ENCODE data around the gene GPSM1.

GPSM1 gene

GRCh38 chr9:136305804-136306203 lies 21.5 kb upstream of the GPSM1 start:
- no peak for DNase-seq

GRCh38 chr9:136306211-136307208 lies 20.8 kb upstream of the GPSM1 start:
- DNase-seq = no peak

GRCh38 chr9:136307215-136307750 lies 20.1 kb upstream of the GPSM1 start:
- DNase-seq = no peak

DNA sequence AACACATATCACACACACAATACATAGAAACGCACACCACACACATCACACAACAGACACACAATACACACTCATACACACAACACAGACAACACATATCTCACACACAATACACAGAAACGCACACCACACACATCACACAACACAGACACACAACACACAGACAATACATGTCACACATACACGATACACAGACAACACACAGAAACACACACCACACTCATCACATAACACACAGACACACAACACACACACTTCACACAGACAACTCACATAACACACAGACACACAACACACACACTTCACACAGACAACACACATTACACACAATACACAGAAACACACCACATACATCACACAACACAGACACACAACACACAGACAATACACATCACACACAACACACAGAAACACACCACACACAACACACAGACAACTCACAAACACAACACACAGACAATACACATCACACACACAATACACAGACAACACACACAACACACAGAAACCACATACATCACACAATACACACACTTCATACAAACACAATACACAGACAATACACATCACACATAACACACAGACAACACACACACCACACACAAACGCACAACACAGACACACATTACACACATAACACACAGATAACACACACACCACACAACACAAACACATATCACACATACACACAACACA lies 19.2 kb upstream of the GPSM1 start:
- no peak for DNase-seq

GRCh38 chr9:136308702-136309053 lies 18.7 kb upstream of the GPSM1 start:
- DNase-seq = no peak

DNA sequence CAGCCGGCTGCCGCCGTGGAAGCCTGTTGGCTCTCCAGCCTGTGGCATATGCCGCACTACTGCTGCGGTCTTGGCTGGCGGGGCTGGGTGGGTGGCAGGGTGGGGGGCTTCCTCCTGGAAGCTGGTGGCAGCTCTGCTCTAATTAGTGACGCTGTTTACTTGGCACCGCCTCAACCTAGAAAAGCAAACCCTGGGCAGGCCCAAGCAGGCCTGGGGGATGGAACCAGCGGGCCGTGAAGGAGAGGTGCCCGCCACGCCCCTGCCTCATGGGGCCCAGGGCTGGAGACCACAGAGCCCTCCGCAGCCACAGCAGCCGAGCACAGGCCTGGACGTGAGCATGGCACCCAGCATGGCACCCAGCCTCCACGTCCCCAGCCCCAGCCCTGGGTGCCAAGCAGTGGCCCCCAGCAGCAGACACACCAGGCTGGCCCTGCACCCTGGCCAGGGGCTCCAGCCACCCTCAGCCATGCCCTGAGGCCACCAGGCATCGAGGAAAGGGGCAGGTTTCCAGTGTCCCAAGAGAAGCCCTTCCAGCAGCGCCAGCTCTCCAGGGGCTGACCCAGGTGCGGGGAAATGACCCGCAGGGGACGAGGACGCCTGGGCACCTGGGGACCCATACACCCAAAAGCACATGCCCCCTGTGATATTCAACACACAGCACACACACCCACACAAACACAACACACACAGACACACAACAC lies 18.1 kb upstream of the GPSM1 start:
- peak in 1 of 2 donors; percentile 27 for DNase-seq

GRCh38 chr9:136309806-136310220 lies 17.5 kb upstream of the GPSM1 start:
- DNase-seq = no peak

DNA sequence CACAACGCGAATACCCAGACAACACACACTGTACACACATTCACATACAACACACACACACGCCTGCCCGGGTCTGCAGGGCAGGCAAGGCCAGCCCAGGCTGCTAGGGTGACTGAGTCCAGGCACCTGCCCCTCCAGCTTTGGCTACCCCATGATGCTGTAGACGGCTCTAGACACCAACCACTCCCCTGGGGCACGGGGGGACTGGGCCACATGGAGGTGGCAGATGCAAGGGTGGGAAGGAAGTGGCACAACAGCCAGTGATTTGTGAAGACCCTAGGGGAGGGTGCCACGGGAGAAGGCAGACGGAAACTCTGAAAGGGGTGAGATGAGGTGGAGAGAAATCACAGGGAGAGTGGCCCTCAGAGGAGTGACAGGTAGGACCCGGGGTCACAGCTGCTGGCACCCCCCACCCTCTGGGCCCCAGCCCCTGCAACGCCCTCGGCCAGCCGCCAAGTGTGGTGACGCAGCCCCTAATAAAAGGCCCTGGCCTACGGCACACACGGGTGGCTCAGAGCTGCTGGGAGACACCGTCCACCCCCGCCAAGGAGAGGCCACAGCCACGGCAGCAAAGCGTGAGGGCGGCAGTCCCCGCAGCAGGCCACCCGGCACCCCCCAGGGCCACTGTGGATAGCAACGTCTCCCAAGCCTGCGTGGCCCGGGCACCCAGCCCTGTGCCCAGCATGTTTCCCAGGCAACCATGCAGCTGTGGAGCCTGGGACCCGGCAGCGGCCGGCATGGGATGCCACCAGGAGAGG lies 16.9 kb upstream of the GPSM1 start:
- no peak for DNase-seq

- DNase-seq = no peak
Observed at GRCh38 chr9:136311051-136312008, 16.0 kb upstream of the GPSM1 start.

GRCh38 chr9:136312009-136312375 lies 15.3 kb upstream of the GPSM1 start:
- DNase-seq = no peak

- peak; percentile 42 to 45 for DNase-seq
Observed at GRCh38 chr9:136312436-136312835, 14.9 kb upstream of the GPSM1 start.

GRCh38 chr9:136313111-136314055 lies 14.0 kb upstream of the GPSM1 start:
- no peak for DNase-seq

DNA sequence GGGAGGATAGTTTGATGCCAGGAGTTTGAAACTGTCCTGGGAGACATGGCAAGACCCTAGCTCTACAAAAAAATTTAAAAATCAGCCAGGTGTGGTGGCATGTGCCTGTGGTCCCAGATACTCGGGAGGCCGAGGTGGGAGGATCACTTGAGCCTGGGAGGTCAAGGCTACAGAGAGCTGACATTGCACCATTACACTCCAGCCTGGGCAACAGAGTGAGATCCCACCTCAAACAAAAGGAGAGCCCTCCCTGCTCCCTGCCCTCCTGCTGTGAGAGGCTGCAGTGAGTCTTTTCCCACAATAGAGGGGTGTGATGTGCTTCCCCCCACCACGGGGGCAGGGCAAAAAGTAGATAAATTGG lies 13.3 kb upstream of the GPSM1 start:
- DNase-seq = no peak

DNA sequence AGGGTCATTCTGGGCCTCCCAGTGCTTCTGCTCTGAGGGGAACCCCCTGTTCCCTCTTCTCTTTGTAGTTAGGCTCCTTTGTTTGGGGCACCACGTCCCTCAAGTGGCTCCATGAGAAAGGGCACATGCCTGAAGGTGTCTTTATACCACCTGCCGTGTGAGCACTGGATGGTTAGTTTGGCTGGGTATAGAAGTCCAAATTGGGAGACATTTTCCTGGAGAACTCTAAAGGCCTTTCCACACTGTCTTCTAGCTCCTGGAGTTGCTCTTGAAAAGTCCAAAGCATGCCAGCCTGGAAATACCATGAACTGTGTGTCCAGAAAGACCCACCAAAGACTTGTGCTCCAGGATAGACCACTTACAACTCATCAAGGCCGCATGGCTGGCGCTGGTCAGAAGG lies 12.4 kb upstream of the GPSM1 start:
- DNase-seq = no peak

DNA sequence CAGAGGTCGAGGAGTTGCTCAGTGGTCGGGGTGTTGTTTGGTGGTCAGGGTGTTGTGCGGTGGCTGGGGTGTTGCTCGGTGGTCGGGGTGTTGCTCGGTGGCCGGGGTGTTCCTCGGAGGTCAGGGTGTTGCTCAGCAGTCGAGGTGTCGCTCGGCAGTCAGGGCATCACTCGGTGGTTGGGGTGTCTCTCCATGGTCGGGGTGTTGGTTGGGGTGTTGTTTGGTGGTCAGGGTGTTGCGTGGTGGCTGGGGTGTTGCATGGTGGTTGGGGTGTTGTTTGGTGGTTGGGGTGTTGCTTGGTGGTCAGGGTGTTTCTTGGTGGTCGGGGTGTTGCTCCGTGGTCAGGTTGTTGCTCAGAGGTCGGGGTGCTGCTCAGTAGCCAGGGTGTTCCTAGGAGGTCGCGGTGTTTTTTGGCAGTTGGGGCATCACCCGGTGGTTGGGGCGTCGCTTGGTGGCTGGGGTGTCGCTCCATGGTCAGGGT lies 11.0 kb upstream of the GPSM1 start:
- peak; percentile 65 to 67 for DNase-seq

GRCh38 chr9:136316896-136317676 lies 10.3 kb upstream of the GPSM1 start:
- DNase-seq = no peak

- no peak for DNase-seq
Observed at GRCh38 chr9:136317695-136318094, 9.6 kb upstream of the GPSM1 start.

DNA sequence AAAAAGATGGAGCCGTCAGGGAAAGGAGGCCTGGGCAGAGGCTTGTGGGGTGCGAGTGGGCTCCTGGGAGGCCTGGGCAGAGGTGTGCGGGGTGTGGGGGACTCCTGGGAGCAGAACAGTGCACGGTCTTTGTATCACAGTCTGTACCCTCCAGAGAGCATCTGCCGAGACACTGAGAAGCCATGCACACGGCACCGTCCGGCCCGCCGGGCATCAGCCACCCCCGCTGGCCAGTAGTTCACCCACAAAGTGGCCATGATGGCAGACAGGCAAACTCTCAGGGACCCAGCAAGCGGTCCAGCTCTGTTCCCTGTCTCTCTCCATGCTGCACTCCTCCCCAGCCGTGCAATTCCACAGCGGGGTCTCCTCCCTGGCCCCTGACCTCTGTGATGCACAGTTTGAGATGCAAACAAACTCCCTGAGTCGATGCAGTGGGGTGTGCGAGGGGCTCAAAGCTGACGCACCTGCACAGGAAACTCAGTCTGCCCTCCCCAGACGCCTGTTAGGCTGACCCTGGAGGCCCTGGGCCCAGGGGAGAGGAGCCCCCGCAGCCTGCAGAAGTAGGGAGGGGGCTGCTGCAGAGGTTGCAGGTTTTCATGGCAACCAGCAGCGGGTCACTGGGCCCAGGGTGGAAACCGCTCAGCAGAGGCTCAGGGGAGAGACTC lies 9.1 kb upstream of the GPSM1 start:
- DNase-seq = no peak

Data from CD4-positive, alpha-beta T cell treated with Interleukin-1 beta for 1 hour (primary cell).